ENCODE measurements around the gene RANBP17. TPM values are rescaled to one million over a fixed set of nuclear protein-coding genes. Genes with fewer than 3 reads are reported as not detected.
"Not testable (repeated sequence)": the region's sequence is repeated elsewhere in the genome, so short reads cannot be mapped to it uniquely, and the experiment has no call there.

Gene RANBP17
- total and polyA plus RNA-seq, 2 experiments from 2014 or later, result 43.8 to 53.1 TPM

DNA sequence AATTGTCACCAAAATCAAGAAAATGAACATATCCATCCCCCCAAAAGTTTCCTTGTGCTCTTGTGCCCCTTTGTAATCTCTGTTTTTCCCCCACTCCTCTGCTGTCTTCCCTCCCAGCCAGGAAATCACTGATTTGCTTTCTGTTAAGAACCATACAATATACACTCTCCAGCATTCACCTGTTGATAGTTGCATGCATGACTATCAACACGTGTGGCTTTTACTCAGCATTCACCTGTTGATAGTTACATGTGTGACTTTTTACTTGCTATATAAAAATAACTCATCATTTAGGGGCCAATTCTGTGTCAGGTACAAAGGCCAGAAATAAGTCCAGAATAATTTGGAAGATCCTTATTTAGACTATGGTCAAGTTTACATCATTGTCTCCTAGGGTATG lies 6.0 kb downstream of the RANBP17 start (continued):
- TF ChIP-seq, protein P1, sequence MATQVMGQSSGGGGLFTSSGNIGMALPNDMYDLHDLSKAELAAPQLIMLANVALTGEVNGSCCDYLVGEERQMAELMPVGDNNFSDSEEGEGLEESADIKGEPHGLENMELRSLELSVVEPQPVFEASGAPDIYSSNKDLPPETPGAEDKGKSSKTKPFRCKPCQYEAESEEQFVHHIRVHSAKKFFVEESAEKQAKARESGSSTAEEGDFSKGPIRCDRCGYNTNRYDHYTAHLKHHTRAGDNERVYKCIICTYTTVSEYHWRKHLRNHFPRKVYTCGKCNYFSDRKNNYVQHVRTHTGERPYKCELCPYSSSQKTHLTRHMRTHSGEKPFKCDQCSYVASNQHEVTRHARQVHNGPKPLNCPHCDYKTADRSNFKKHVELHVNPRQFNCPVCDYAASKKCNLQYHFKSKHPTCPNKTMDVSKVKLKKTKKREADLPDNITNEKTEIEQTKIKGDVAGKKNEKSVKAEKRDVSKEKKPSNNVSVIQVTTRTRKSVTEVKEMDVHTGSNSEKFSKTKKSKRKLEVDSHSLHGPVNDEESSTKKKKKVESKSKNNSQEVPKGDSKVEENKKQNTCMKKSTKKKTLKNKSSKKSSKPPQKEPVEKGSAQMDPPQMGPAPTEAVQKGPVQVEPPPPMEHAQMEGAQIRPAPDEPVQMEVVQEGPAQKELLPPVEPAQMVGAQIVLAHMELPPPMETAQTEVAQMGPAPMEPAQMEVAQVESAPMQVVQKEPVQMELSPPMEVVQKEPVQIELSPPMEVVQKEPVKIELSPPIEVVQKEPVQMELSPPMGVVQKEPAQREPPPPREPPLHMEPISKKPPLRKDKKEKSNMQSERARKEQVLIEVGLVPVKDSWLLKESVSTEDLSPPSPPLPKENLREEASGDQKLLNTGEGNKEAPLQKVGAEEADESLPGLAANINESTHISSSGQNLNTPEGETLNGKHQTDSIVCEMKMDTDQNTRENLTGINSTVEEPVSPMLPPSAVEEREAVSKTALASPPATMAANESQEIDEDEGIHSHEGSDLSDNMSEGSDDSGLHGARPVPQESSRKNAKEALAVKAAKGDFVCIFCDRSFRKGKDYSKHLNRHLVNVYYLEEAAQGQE (IDR thresholded peaks at IDR 0.05; ENCODE audit: unreplicated experiment), result no peak
- no peak for TF ChIP-seq STAT1 (IDR thresholded peaks at IDR 0.05; ENCODE audit: unreplicated experiment)
- no peak for TF ChIP-seq JUNB (IDR thresholded peaks at IDR 0.05; ENCODE audit: unreplicated experiment)

DNA sequence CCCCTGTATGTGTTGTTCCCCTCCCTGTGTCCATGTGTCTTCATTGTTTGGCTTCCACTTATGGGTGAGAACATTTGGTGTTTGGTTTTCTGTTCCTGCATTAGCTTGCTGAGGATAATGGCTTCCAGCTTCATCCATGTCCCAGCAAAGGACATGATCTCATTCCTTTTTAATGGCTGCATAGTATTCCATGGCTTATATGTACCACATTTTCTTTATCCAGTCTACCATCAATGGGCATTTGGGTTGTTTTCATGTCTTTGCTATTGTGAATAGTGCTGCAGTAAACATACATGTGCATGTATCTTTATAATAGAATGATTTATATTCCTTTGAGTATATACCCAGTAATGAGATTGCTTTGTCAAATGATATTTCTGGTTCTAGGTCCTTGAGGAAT lies 8.6 kb downstream of the RANBP17 start:
- H3K4me3 Mint-ChIP-seq; H3K27me3 Mint-ChIP-seq (ENCODE audit: insufficient read depth, low read depth, poor library complexity); H3K36me3 ChIP-seq (ENCODE audit: insufficient read depth); H2AFZ ChIP-seq; H3K4me2 ChIP-seq; H3K27ac ChIP-seq (ENCODE audit: low read depth); H3F3A ChIP-seq (replicated peaks; ENCODE audit: low read depth); H3K27ac Mint-ChIP-seq; ATAC-seq; H3K4me3 ChIP-seq; DNase-seq (ENCODE audit: low spot score); H3K9me2 ChIP-seq (ENCODE audit: insufficient read depth); H3K27me3 ChIP-seq (ENCODE audit: insufficient read depth): not testable (repeated sequence)
- Histone ChIP-seq H4K20me1 (replicated peaks; ENCODE audit: insufficient read depth) (peaks cover 19% of the 10 kb centered on the region), H3K79me2 (replicated peaks; ENCODE audit: insufficient read depth) (peaks cover 100% of the 10 kb centered on the region), H3K4me1 (ENCODE audit: insufficient read depth) (peaks cover 21% of the 10 kb centered on the region)
- peaks cover 24% of the 10 kb centered on the region for H3K9me3 Mint-ChIP-seq
- peaks cover 19% of the 10 kb centered on the region for H3K4me1 Mint-ChIP-seq
- peaks cover 26% of the 10 kb centered on the region for H3K36me3 Mint-ChIP-seq (ENCODE audit: low read depth)

DNA sequence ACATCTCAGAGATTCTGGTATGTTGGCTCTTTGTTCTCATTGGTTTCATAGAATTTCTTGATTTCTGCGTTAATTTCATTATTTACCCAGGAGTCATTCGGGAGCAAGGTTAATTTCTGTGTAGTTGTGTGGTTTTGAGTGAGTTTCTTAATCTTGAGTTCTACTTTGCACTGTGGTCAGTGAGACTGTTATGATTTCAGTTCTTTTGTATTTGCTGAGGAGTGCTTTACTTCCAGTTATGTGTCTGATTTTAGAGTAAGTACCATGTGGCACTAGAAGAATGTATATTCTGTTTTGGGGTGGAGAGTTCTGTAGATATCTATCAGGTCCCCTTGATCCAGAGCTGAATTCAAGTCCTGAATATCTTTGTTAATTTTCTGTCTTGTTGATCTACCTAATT lies 12.2 kb downstream of the RANBP17 start:
- Histone ChIP-seq H3K4me1 (ENCODE audit: insufficient read depth) (peaks cover 18% of the 10 kb centered on the region), H3K9me2 (ENCODE audit: insufficient read depth) (no peaks in the 10 kb centered on the region), H3K36me3 (ENCODE audit: insufficient read depth) (no peaks in the 10 kb centered on the region), H4K20me1 (replicated peaks; ENCODE audit: insufficient read depth) (peaks cover 21% of the 10 kb centered on the region), H3F3A (replicated peaks; ENCODE audit: low read depth) (no peaks in the 10 kb centered on the region), H3K27ac (ENCODE audit: low read depth) (no peak overlapping the region), H3K4me3 (no peak overlapping the region), H3K4me2 (no peak overlapping the region), H3K79me2 (replicated peaks; ENCODE audit: insufficient read depth) (peaks cover 88% of the 10 kb centered on the region), H2AFZ (no peak overlapping the region), H3K27me3 (ENCODE audit: insufficient read depth) (no peaks in the 10 kb centered on the region)
- Mint-ChIP-seq H3K27me3 (ENCODE audit: insufficient read depth, low read depth, poor library complexity) (no peaks in the 10 kb centered on the region), H3K36me3 (ENCODE audit: low read depth) (peaks cover 29% of the 10 kb centered on the region), H3K4me3 (no peak overlapping the region), H3K4me1 (peaks cover 29% of the 10 kb centered on the region), H3K27ac (no peak overlapping the region), H3K9me3 (peaks cover 24% of the 10 kb centered on the region)
- ATAC-seq (no peak), DNase-seq (ENCODE audit: low spot score) (no peak)
- TF ChIP-seq ZNF114 (CRISPR knock-in tag; IDR thresholded peaks at IDR 0.05) (no peak), EZH2phosphoT487 (IDR thresholded peaks at IDR 0.05; ENCODE audit: unreplicated experiment) (no peak), POLR2AphosphoS5 (IDR thresholded peaks at IDR 0.05; ENCODE audit: low read depth) (no peak), ZNF331 (CRISPR knock-in tag; IDR thresholded peaks at IDR 0.05; ENCODE audit: low read depth) (no peak)
- TF ChIP-seq, protein P2, sequence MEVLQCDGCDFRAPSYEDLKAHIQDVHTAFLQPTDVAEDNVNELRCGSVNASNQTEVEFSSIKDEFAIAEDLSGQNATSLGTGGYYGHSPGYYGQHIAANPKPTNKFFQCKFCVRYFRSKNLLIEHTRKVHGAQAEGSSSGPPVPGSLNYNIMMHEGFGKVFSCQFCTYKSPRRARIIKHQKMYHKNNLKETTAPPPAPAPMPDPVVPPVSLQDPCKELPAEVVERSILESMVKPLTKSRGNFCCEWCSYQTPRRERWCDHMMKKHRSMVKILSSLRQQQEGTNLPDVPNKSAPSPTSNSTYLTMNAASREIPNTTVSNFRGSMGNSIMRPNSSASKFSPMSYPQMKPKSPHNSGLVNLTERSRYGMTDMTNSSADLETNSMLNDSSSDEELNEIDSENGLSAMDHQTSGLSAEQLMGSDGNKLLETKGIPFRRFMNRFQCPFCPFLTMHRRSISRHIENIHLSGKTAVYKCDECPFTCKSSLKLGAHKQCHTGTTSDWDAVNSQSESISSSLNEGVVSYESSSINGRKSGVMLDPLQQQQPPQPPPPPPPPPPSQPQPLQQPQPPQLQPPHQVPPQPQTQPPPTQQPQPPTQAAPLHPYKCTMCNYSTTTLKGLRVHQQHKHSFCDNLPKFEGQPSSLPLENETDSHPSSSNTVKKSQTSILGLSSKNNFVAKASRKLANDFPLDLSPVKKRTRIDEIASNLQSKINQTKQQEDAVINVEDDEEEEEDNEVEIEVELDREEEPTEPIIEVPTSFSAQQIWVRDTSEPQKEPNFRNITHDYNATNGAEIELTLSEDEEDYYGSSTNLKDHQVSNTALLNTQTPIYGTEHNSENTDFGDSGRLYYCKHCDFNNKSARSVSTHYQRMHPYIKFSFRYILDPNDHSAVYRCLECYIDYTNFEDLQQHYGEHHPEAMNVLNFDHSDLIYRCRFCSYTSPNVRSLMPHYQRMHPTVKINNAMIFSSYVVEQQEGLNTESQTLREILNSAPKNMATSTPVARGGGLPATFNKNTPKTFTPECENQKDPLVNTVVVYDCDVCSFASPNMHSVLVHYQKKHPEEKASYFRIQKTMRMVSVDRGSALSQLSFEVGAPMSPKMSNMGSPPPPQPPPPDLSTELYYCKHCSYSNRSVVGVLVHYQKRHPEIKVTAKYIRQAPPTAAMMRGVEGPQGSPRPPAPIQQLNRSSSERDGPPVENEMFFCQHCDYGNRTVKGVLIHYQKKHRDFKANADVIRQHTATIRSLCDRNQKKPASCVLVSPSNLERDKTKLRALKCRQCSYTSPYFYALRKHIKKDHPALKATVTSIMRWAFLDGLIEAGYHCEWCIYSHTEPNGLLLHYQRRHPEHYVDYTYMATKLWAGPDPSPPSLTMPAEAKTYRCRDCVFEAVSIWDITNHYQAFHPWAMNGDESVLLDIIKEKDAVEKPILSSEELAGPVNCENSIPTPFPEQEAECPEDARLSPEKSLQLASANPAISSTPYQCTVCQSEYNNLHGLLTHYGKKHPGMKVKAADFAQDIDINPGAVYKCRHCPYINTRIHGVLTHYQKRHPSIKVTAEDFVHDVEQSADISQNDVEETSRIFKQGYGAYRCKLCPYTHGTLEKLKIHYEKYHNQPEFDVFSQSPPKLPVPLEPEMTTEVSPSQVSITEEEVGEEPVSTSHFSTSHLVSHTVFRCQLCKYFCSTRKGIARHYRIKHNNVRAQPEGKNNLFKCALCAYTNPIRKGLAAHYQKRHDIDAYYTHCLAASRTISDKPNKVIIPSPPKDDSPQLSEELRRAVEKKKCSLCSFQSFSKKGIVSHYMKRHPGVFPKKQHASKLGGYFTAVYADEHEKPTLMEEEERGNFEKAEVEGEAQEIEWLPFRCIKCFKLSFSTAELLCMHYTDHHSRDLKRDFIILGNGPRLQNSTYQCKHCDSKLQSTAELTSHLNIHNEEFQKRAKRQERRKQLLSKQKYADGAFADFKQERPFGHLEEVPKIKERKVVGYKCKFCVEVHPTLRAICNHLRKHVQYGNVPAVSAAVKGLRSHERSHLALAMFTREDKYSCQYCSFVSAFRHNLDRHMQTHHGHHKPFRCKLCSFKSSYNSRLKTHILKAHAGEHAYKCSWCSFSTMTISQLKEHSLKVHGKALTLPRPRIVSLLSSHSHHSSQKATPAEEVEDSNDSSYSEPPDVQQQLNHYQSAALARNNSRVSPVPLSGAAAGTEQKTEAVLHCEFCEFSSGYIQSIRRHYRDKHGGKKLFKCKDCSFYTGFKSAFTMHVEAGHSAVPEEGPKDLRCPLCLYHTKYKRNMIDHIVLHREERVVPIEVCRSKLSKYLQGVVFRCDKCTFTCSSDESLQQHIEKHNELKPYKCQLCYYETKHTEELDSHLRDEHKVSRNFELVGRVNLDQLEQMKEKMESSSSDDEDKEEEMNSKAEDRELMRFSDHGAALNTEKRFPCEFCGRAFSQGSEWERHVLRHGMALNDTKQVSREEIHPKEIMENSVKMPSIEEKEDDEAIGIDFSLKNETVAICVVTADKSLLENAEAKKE (CRISPR knock-in tag; IDR thresholded peaks at IDR 0.05), result no peak
- TF ChIP-seq, protein P3, sequence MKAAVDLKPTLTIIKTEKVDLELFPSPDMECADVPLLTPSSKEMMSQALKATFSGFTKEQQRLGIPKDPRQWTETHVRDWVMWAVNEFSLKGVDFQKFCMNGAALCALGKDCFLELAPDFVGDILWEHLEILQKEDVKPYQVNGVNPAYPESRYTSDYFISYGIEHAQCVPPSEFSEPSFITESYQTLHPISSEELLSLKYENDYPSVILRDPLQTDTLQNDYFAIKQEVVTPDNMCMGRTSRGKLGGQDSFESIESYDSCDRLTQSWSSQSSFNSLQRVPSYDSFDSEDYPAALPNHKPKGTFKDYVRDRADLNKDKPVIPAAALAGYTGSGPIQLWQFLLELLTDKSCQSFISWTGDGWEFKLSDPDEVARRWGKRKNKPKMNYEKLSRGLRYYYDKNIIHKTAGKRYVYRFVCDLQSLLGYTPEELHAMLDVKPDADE (IDR thresholded peaks at IDR 0.05), result no peak

Measured in GM23338 (cell line).